HepG2 (cell line): ENCODE measurements around the gene OR1F1. TPM values are rescaled to one million over a fixed set of nuclear protein-coding genes. Genes with fewer than 3 reads are reported as not detected.

ENCODE experiments used
- ATM ChIP-seq: fragments of 450-650 bp; IDR thresholded peaks from 2 replicates; pipeline ENCODE4 v1.7.1; 2017; ENCODE audit warnings: mild to moderate bottlenecking, borderline replicate concordance
- BRCA1 ChIP-seq: sonication (generic); formaldehyde crosslinking; IDR thresholded peaks from 2 replicates; pipeline ENCODE4 v1.4.0; 2020; ENCODE audit warnings: missing genetic modification reagents
- CAMTA2 ChIP-seq: sonication (generic); formaldehyde crosslinking; IDR thresholded peaks from 2 replicates; pipeline ENCODE4 v1.4.0; 2020; ENCODE audit warnings: mild to moderate bottlenecking, missing genetic modification reagents, borderline replicate concordance
- DR1 ChIP-seq: sonication (generic); formaldehyde crosslinking; IDR thresholded peaks from 2 replicates; pipeline ENCODE4 v1.8.0; 2021; ENCODE audit warnings: mild to moderate bottlenecking, missing genetic modification reagents, inconsistent platforms
- HMG20B ChIP-seq: conservative IDR thresholded peaks from 2 replicates; pipeline ENCODE4 v1.6.1; 2016; ENCODE audit warnings: missing genetic modification reagents, missing compliant biosample characterization
- IRF2 ChIP-seq: IDR thresholded peaks from 2 replicates; pipeline ENCODE4 v1.6.1; 2018; ENCODE audit warnings: missing genetic modification reagents, missing compliant biosample characterization
- KDM5B ChIP-seq: sonication (generic); formaldehyde crosslinking; IDR thresholded peaks from 2 replicates; pipeline ENCODE4 v1.4.0; 2020; ENCODE audit warnings: missing genetic modification reagents, mild to moderate bottlenecking, borderline replicate concordance
- MED1 ChIP-seq: sonication (generic); formaldehyde crosslinking; IDR thresholded peaks from 2 replicates; pipeline ENCODE4 v1.4.0; 2020; ENCODE audit warnings: missing genetic modification reagents
- MTA1 ChIP-seq: sonication (generic); formaldehyde crosslinking; IDR thresholded peaks from 2 replicates; pipeline ENCODE4 v1.4.0; 2020; ENCODE audit warnings: missing genetic modification reagents, mild to moderate bottlenecking, borderline replicate concordance
- NR0B2 ChIP-seq: sonication (generic); formaldehyde crosslinking; IDR thresholded peaks from 2 replicates; pipeline ENCODE4 v1.4.0; 2020; ENCODE audit warnings: mild to moderate bottlenecking, missing genetic modification reagents
- PAX8 ChIP-seq: sonication (generic); formaldehyde crosslinking; IDR thresholded peaks from 2 replicates; pipeline ENCODE4 v1.8.0; 2022; ENCODE audit warnings: mild to moderate bottlenecking, missing genetic modification reagents, borderline replicate concordance
- ZBTB10 ChIP-seq: sonication (generic); formaldehyde crosslinking; IDR thresholded peaks from 2 replicates; pipeline ENCODE4 v1.4.0; 2020; ENCODE audit warnings: missing genetic modification reagents, borderline replicate concordance
- ZNF30 ChIP-seq: sonication (generic); formaldehyde crosslinking; IDR thresholded peaks from 2 replicates; pipeline ENCODE4 v1.5.0; 2020; ENCODE audit warnings: mild to moderate bottlenecking, missing genetic modification reagents
- ZNF333 ChIP-seq: sonication (generic); formaldehyde crosslinking; IDR thresholded peaks from 2 replicates; pipeline ENCODE4 v1.4.0; 2020; ENCODE audit warnings: mild to moderate bottlenecking, missing genetic modification reagents, borderline replicate concordance
- ZNF510 ChIP-seq: sonication (generic); formaldehyde crosslinking; IDR thresholded peaks from 2 replicates; pipeline ENCODE4 v1.4.0; 2020; ENCODE audit warnings: low read depth, mild to moderate bottlenecking, missing genetic modification reagents
- ZNF577 ChIP-seq: sonication (generic); formaldehyde crosslinking; IDR thresholded peaks from 2 replicates; pipeline ENCODE4 v1.4.0; 2020; ENCODE audit warnings: mild to moderate bottlenecking, low read depth, missing genetic modification reagents, borderline replicate concordance
- polyA plus RNA-seq, 8 experiments: library from polyadenylated mRNA; depleted of rRNA in 3 of 8; stranded (reverse) in 7 of 8; unstranded in 1 of 8; fragments of >200 nt; fragmentation: Illumina TruSeq in 4 of 8; extraction: Trizol in 4 of 8; gene quantifications; 2 replicates each; pipeline versions ENCODE4 v1.2.1 to v1.2.3, GENCODE V29; 2011 to 2016; ENCODE audit warnings: low read depth in 4 of 8, missing spikeins in 1 of 8, mixed read lengths in 1 of 8; ENCODE audit not compliant: insufficient read depth in 1 of 8
- total RNA-seq, 5 experiments: library from RNA; depleted of rRNA; stranded (reverse); fragments of >200 nt; fragmentation: Illumina TruSeq; extraction: Trizol; gene quantifications; 2 replicates each; pipeline ENCODE4 v1.2.3, GENCODE V29; 2016; ENCODE audit warnings: low read depth in 1 of 5
- TF ChIP-seq, protein P1 (sequence below): sonication (generic); formaldehyde crosslinking; IDR thresholded peaks from 2 replicates; pipeline ENCODE4 v1.4.0; 2020; ENCODE audit warnings: missing genetic modification reagents, borderline replicate concordance
- TF ChIP-seq, protein P2 (sequence below): sonication (generic); formaldehyde crosslinking; IDR thresholded peaks from 2 replicates; pipeline ENCODE4 v1.4.0; 2020; ENCODE audit warnings: missing genetic modification reagents

Gene OR1F1
- total and polyA plus RNA-seq, 2 of the 13 experiments (the other 11 are each of a cell fraction or from before 2014, with no cell fraction given) = 0.90 TPM; not detected in 1

- TF ChIP-seq, protein P1, sequence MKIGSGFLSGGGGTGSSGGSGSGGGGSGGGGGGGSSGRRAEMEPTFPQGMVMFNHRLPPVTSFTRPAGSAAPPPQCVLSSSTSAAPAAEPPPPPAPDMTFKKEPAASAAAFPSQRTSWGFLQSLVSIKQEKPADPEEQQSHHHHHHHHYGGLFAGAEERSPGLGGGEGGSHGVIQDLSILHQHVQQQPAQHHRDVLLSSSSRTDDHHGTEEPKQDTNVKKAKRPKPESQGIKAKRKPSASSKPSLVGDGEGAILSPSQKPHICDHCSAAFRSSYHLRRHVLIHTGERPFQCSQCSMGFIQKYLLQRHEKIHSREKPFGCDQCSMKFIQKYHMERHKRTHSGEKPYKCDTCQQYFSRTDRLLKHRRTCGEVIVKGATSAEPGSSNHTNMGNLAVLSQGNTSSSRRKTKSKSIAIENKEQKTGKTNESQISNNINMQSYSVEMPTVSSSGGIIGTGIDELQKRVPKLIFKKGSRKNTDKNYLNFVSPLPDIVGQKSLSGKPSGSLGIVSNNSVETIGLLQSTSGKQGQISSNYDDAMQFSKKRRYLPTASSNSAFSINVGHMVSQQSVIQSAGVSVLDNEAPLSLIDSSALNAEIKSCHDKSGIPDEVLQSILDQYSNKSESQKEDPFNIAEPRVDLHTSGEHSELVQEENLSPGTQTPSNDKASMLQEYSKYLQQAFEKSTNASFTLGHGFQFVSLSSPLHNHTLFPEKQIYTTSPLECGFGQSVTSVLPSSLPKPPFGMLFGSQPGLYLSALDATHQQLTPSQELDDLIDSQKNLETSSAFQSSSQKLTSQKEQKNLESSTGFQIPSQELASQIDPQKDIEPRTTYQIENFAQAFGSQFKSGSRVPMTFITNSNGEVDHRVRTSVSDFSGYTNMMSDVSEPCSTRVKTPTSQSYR = no peak
- no peak for TF ChIP-seq BRCA1 (CRISPR knock-in tag)
- TF ChIP-seq ZNF333 (CRISPR knock-in tag) = 0 out of 2 replicates have a peak, but pooled peaks have one; percentile 6
- TF ChIP-seq PAX8 (CRISPR knock-in tag) = no peak
- TF ChIP-seq IRF2 (CRISPR knock-in tag) = peak; percentile 96
- peak; percentile 55; the same call in 1 of the 2 replicates for TF ChIP-seq MED1
- TF ChIP-seq, protein P2, sequence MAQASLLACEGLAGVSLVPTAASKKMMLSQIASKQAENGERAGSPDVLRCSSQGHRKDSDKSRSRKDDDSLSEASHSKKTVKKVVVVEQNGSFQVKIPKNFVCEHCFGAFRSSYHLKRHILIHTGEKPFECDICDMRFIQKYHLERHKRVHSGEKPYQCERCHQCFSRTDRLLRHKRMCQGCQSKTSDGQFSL (CRISPR knock-in tag) = peak; percentile 97
- no peak for TF ChIP-seq ATM
- no peak for TF ChIP-seq ZNF30 (CRISPR knock-in tag)
- TF ChIP-seq ZBTB10 (CRISPR knock-in tag) = no peak; the same call in 1 of the 2 replicates
- no peak for TF ChIP-seq DR1
- TF ChIP-seq KDM5B (CRISPR knock-in tag) = no peak
- no peak for TF ChIP-seq ZNF510 (CRISPR knock-in tag)
- no peak for TF ChIP-seq HMG20B (CRISPR knock-in tag)
- no peak for TF ChIP-seq MTA1 (CRISPR knock-in tag)
- no peak for TF ChIP-seq ZNF577 (CRISPR knock-in tag)
- no peak for TF ChIP-seq NR0B2 (CRISPR knock-in tag)
- no peak for TF ChIP-seq CAMTA2
Observed at GRCh38 chr16:3158510-3159314, 29.3 kb upstream of the OR1F1 start (continued).
